KBM-7 (cell line): Measurements from ENCODE around the gene ZNF556.
"Not testable (repeated sequence)": the region's sequence is repeated elsewhere in the genome, so short reads cannot be mapped to it uniquely, and the experiment has no call there.

Source experiments
- DNase-seq: peaks from one replicate; pipeline ENCODE4 v3.0.0-alpha.2; 2015
- in situ Hi-C: fragments of 300-500 bp; cut with MboI; formaldehyde crosslinking; loops from 2 replicates; pipeline ENCODE4 v1.14.3; 2020; ENCODE audit warnings: low sequenced_read_pairs, low pct_unique_long_range_greater_than_20kb, mixed read lengths

The ZNF556 gene

DNA sequence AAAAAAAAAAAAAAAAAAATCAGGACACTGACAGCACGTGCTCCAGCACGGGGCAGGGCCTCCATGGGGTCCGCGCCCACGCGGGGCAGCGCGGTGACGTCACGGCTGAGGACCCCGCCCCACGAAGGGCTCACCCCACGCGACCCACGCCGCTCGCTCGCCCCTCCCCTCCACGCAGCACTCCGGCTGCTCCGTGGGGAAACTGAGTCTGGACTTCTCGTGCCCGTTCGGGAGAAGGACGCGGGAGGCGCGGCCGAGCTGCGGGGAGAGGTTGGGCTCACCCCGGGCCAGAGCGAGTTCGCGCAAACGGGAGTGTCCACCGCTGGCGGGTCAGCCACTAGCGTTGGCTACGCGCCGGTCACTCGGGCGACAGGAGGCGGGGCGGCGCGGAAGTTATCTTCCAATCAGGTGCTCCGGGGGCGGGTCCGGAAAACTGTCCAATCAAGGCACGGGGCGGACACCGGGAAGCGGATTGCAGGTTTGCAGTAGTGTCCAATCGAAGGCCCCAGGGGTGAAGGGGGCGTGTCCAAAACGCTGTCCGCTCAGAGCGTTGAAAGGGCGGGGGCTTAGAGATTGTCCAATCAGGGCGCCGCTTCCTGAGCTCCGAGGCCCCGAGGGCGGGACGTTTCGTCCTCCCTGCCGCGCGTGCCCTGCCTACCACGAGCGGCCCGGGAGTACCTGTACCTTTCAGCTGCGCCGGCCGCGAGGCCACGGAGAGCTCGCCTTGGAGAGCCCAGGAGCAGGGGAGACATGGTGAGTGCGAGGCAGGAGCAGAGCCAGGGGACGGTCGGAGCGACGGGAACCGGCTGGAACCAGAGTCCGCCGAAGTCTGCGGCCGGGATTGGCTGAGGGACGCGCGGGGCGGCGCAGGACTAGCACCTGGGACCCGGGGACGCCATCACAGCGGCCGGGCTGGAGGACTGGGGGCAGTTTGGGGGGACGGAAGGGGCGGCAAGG lies 33.4 kb downstream of the ZNF556 start, which contains the start of gene ZNF57:
Gene ZNF57, plus strand, starts transcription at position 633 of the 957 bp plus-strand sequence. Its CDS starts 118 bp downstream, at position 751.
- in situ Hi-C loops, result no loop called here
- DNase-seq, result peak; percentile 99

DNA sequence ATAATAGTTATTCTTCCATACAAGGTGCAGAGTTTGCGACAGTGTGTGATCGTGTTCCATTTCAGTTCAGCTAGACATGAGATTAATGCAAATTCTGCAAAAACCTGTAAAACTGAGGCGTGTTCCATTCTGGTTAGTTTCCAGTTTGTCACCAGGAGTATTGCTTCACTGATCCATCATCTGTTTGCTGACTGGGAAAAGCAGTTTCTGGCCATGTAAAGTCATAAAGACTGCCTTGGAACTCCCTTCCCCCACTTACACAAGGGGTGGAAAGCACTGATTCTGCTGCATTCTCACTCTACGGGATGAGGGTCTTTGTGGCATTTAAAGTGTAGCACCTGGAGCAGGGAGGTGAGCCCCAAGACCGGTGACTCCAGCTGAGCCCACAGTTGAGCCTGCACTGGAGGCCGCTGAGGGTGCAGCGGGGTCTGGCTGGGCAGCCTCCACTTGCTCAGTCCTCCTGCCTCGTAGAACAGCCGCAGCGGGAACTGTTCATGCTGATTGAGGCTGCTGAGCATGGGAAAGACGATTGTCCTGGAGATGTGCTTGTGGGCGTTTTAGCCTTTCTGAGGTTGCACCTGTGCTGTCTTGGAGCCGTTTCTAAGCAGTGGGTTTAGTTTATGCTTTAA lies 35.6 kb downstream of the ZNF556 start:
- no peak for DNase-seq
- in situ Hi-C loops, result no loop called here

DNA sequence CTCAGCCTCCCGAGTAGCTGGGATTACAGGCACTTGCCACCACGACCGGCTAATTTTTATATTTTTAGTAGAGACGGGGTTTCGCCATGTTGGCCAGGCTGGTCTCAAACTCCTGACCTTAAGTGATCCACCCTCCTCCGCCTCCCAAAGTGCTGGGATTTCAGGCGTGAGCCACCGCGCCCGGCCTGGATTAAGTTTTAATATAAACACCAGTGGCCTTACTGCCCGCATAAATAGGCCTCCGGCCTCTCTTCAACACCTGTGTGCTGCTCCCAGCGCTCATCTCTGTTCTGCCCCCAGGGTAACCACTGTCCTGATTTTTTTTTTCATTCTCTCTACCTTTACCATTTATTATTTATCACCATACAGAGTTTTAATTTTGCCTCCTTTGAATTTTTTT lies 36.2 kb downstream of the ZNF556 start:
- in situ Hi-C loops, DNase-seq: not testable (repeated sequence)

DNA sequence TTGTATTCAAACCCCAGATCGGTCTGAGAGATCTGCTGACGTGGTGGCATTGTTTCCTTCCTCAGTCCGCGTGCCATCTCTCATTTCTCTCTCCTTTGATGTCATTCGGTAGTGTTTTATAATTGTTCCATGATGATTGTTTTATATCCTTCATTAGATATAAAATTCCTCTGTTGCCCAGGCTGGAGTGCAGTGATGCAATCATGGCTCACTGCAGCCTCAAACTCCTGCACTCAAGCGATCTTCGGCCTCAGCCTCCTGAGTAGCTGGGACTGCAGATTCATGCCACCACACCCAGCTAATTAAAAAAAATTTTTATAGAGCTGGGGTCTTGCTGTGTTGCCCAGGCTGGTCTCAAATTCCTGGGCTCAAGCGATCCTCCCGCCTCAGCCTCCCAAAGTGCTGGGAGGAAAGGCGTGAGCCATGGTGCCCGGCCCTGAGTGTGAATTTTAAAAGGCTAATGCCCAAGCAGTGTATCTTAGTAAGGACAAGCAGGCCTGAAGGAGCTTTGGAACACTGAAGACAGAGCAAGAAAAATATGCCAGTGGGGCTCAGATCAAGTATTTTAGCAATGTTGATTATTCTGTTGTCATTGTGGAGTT lies 38.9 kb downstream of the ZNF556 start:
- DNase-seq, result no peak
- in situ Hi-C loops, result no loop called here

DNA sequence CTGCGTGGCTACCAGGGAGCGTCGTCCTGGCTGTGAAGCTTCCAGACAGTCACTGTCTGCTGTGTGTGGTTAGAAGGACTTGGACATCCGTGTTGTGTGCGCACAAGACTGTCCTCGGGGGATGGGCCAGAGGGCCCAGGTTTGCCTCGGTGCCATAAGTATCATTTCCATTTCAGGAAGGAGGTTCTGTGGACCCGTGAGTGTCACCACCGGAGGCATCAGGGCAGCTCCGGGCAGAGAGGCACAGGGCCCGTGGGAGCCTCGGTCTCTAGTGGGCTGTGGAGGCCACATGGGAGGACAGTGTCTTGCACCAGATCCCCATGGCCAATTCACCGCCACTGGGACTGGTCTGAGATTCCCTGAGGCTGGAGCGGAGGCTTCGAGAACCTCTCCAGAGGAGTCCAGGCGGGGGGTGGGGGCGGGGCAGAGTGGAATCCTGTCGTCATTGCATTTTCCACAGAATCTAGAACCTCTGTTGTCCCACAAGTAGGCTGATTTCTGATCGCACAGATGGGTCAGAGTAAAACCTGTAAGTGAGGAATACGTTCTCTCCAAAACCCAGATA lies 39.6 kb downstream of the ZNF556 start:
- in situ Hi-C loops, result no loop called here

DNA sequence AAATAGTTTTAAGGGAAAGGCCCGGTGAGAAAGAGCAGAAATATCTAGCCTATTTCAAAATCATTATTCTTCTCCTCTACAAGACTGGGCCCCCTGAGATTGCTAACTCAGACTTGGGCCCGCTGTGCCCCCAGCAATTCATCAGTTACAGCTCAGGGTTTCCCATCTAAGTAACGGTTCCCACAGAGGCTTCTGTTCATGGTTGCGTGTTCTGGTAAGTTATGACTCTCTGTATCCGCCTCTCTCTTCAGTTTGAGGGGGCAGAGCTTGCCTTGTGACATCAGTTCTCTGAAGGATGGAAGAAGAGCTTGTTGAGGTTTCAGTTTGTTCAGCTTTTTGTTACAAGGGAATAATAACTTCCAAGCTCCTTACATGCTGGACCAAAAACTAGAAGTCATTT lies 45.2 kb downstream of the ZNF556 start:
- in situ Hi-C loops, result no loop called here
- DNase-seq, result no peak

More for the DNA sequence above, 39.6 kb downstream of the ZNF556 start:
- DNase-seq, result no peak

DNA sequence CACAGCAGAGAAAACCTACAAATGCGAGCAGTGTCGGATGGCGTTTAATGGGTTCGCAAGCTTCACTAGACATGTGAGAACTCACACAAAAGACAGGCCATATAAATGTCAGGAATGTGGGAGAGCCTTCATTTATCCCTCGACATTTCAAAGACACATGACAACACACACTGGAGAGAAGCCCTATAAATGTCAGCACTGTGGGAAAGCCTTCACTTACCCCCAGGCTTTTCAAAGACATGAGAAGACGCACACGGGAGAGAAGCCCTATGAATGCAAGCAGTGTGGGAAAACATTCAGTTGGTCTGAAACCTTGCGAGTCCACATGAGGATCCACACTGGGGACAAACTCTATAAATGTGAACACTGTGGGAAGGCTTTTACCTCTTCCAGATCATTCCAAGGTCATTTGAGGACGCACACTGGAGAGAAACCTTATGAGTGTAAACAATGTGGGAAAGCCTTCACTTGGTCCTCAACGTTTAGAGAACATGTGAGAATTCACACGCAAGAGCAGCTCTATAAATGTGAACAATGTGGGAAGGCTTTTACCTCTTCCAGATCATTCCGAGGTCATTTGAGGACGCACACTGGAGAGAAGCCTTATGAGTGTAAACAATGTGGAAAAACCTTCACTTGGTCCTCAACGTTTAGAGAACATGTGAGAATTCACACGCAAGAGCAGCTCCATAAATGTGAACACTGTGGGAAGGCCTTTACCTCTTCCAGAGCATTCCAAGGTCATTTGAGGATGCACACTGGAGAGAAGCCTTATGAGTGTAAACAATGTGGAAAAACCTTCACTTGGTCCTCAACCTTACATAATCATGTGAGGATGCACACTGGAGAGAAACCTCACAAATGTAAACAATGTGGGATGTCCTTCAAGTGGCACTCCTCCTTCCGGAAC lies 50.4 kb downstream of the ZNF556 start:
- in situ Hi-C loops, result no loop called here
- no peak for DNase-seq

DNA sequence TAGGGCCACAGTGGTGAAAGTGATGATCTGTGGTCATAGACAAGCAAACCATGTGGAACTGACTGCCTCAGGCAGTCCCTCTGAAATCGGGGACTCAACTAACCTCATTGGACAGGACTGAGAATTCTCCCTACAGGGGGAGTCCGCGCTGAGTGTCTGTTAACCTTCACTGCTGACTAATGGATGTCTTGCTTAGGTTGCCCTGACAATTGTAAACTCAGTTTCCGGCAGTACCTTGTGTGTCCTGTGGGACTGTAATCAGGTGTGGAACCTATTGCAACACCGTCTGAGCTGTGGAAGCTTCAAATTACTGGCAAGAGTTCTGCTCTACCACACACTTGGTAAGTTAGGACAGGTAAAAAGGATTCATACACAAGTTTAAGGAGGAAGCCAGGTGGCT lies 55.9 kb downstream of the ZNF556 start:
- in situ Hi-C loops, result no loop called here
- DNase-seq, result no peak

DNA sequence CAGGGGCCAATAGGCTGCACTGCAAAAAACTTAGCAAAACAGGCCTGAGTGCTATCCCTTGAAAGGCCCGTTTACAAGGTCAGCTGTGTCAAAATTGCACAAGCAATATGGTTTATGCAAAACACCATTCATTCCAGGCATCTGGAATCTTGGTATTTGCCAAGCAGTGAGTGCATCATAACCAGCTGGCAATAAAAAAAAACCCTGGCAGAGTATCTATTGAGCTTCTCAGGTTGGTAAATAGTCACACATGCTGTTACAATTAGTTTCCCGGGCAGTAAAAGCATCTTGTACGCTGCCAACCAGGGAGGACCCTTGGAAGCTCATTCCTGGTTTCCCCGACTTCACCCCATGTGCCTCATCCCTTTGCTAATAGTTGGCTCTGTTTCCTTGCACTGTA lies 56.4 kb downstream of the ZNF556 start:
- in situ Hi-C loops, result no loop called here
- no peak for DNase-seq

DNA sequence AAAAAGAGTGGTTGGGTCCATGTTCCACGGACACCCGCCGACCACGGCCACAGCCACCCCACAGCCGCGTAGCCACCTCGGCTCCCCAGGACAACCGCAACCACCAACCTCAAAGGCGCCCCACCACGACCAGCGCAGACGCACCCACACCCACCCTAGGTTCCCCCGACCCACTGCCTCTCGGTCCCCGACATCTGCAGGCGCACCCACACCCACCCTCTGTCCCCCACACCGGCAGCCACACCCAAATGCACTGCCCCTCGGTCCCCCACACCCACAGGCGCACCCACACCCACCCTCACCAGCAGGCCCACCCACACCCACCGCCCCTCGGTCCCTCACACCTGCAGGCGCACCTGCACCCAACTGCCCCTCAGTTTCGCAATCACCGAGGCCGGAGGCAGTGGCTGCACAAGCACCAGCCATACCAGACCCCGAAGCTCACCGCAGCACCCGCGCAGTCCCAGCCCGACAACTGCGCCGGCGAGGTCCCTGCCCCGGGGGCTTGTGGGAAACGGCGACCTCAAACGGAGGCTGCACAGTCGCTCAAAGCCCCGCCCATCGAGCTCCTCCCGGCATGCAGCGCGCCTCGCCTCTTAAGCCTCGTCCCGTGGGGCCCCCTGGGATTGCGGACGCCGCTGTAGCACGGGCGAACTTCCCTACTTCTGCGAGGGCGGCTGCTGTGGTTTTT lies 59.4 kb downstream of the ZNF556 start:
- DNase-seq, result no peak
- in situ Hi-C loops, result no loop called here

DNA sequence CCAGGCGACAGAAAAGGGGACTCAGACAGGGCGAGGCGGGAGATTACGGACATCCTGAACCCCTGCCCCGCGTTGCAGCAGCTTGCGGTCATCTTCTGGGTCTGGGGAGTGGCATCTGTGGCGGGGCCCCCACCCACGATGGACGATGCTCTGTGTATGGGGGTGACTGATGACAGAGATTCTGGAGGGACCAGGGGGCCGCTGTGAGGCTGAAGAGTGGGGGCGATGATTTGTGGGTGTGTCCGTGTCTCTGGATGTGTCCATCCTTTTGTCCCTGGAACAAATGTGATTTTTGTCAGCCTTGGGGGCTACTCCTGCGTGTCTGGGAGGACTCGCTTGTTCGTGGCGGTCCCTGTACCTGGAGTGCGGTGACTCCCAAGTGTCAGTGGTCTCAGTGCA lies 59.9 kb downstream of the ZNF556 start:
- in situ Hi-C loops, result no loop called here
- no peak for DNase-seq
